Measurements from ENCODE around the gene MAP3K7. TPM values are rescaled to one million over a fixed set of nuclear protein-coding genes. Genes with fewer than 3 reads are reported as not detected.

The MAP3K7 gene
- 1 to 10 TPM; 8.4 to 10.0 TPM for polyA plus RNA-seq

DNA sequence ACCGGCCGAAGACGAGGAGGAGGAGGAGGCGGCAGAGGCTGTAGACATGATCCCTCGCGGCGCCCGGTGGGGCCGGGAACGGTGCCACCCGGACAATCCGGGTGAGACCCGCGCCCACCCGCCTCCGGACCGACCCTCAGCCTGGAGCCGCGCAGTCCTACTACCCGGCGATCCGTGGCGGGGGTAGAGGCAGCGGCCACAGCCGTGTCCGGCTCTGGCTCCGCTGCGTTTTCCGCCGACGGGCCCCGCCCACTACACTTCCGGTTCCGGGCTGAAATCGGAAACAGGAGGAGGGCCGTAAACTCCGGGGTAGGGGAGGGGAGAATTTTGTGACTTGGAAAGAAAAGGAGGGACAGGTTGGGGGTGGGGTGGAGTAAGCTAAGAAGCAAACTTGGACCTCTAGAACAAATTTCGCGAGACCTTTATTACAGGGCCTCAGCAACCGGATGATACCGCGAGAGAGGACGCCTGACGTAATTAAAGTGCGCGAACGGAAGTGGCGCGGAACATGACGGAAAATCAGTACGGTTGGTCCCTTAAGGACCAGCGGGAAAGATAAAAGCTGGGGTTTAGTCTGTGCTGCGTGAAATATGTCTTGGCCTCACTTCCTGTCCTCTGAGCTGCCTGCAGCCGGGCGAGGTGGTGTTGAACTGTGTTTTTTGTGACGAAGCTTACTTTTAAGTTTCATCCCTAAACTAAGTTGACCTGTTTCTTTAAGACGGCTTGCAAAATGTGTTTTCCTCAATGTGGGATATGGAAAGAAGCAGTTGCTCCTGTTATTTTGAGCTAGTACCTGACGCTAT, at the start of gene MAP3K7:
Gene MAP3K7 (minus strand): TSS at position 237 of the 803 bp plus-strand sequence. CDS start 189 bp downstream, at position 48.
- H3K27me3 ChIP-seq (ENCODE audit: control insufficient read depth in 1 of 2, insufficient read depth in 2 of 2, low read length in 2 of 2), result no peaks in the 10 kb centered on the region
- peak within 1 kb of the TSS; percentile 96 to 98 for H3K27ac ChIP-seq (ENCODE audit: low read depth in 2 of 2, low read length in 1 of 2)
- no peaks in the 10 kb centered on the region for H3K9me3 ChIP-seq (ENCODE audit: control insufficient read depth in 2 of 2, insufficient read depth in 1 of 2, low read depth in 1 of 2, low read length in 1 of 2)
- no peaks in the 10 kb centered on the region for H3K4me1 ChIP-seq (ENCODE audit: control insufficient read depth in 2 of 2, insufficient read depth in 2 of 2, low read length in 1 of 2)
- peak within 1 kb of the TSS; percentile 77 to 93 for H3K4me3 ChIP-seq (ENCODE audit: low read depth in 1 of 2, low read length in 2 of 2)
- 0 to 1% methylated on average over 58 of the region's 58 CpGs for WGBS, 2 donors
- no peaks in the 10 kb centered on the region for H3K36me3 ChIP-seq (ENCODE audit: control insufficient read depth in 2 of 2, insufficient read depth in 2 of 2, low read length in 1 of 2)

DNA sequence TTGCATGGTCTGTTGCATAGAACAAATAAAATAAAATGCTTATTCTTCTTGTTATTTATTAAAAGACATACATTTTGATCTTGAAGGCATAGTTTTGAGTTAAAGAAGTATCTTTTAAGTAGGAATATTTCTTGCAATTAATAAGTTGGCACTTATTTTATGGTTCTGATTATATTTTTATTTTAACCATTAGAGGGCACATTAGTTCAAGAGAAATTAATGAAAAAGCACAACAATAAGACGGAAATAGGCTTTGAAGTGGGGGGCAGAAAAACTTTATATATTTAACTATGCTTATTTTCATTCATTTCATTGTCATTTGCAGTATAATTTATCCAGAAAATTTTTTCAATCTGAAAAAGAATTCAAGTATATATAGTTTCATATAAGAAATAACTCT, 44.2 kb upstream of the MAP3K7 start:
- Histone ChIP-seq H3K27ac (ENCODE audit: low read depth in 2 of 2, low read length in 1 of 2) (no peak overlapping the region), H3K4me1 (ENCODE audit: control insufficient read depth in 2 of 2, insufficient read depth in 2 of 2, low read length in 1 of 2) (no peaks in the 10 kb centered on the region), H3K36me3 (ENCODE audit: control insufficient read depth in 2 of 2, insufficient read depth in 2 of 2, low read length in 1 of 2) (no peaks in the 10 kb centered on the region), H3K27me3 (ENCODE audit: control insufficient read depth in 1 of 2, insufficient read depth in 2 of 2, low read length in 2 of 2) (no peaks in the 10 kb centered on the region), H3K4me3 (ENCODE audit: low read depth in 1 of 2, low read length in 2 of 2) (no peak overlapping the region), H3K9me3 (ENCODE audit: control insufficient read depth in 2 of 2, insufficient read depth in 1 of 2, low read depth in 1 of 2, low read length in 1 of 2) (no peaks in the 10 kb centered on the region)
- WGBS, 2 donors, result 6 to 9% methylated on average over 1 of the region's 1 CpG

DNA sequence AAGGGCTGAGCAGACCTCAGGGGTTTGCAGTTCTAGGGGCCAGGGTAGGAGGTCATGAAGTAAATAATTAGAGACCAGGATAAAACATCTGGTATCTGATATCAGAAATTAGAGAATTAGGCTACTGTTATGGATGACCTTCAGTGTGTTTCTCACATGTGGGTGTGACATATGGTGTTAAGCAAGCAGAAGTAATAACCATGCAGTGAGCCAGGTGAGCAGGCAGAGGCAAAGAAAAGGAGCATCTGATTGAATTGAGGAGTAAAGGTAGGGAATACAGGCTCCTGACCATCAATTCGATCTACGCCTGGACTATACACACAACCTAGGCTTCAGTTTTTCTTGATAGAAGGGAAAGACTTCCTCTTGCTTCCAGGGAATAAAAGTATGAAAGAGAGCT, 34.7 kb upstream of the MAP3K7 start:
- Histone ChIP-seq H3K4me1 (ENCODE audit: control insufficient read depth in 2 of 2, insufficient read depth in 2 of 2, low read length in 1 of 2) (no peaks in the 10 kb centered on the region), H3K4me3 (ENCODE audit: low read depth in 1 of 2, low read length in 2 of 2) (no peak overlapping the region), H3K36me3 (ENCODE audit: control insufficient read depth in 2 of 2, insufficient read depth in 2 of 2, low read length in 1 of 2) (no peaks in the 10 kb centered on the region), H3K9me3 (ENCODE audit: control insufficient read depth in 2 of 2, insufficient read depth in 1 of 2, low read depth in 1 of 2, low read length in 1 of 2) (no peaks in the 10 kb centered on the region), H3K27ac (ENCODE audit: low read depth in 2 of 2, low read length in 1 of 2) (no peak overlapping the region), H3K27me3 (ENCODE audit: control insufficient read depth in 1 of 2, insufficient read depth in 2 of 2, low read length in 2 of 2) (peaks cover 0 to 3% of the 10 kb centered on the region in 2 donors)
- WGBS, 2 donors, result 93 to 96% methylated on average over 2 of the region's 2 CpGs

DNA sequence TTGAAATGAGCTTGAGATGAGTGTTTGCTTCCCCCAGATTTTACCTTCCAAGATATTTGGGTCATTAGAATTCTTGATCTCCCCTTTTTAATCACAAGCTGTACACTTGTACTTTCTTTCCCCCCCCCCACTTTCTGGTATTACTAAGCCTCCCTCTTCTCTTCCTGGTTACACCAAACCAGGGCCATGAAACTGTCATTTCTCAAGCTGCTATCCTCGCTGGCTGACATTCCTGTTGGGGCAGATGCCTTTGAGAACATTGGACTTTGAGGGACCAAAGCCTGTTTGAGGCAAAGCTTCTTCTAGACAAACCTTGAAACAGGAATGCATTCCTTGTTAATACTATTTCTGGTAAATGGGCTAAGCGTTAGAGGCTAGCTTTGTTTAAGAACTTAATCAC, 32.3 kb upstream of the MAP3K7 start:
- WGBS, 2 donors, result 39 to 41% methylated on average over 2 of the region's 2 CpGs
- H3K4me1 ChIP-seq (ENCODE audit: control insufficient read depth in 2 of 2, insufficient read depth in 2 of 2, low read length in 1 of 2), result no peaks in the 10 kb centered on the region
- no peak overlapping the region for H3K4me3 ChIP-seq (ENCODE audit: low read depth in 1 of 2, low read length in 2 of 2)
- H3K36me3 ChIP-seq (ENCODE audit: control insufficient read depth in 2 of 2, insufficient read depth in 2 of 2, low read length in 1 of 2), result no peaks in the 10 kb centered on the region
- H3K27me3 ChIP-seq (ENCODE audit: control insufficient read depth in 1 of 2, insufficient read depth in 2 of 2, low read length in 2 of 2), result peaks cover 0 to 6% of the 10 kb centered on the region in 2 donors
- no peak overlapping the region for H3K27ac ChIP-seq (ENCODE audit: low read depth in 2 of 2, low read length in 1 of 2)
- no peaks in the 10 kb centered on the region for H3K9me3 ChIP-seq (ENCODE audit: control insufficient read depth in 2 of 2, insufficient read depth in 1 of 2, low read depth in 1 of 2, low read length in 1 of 2)

DNA sequence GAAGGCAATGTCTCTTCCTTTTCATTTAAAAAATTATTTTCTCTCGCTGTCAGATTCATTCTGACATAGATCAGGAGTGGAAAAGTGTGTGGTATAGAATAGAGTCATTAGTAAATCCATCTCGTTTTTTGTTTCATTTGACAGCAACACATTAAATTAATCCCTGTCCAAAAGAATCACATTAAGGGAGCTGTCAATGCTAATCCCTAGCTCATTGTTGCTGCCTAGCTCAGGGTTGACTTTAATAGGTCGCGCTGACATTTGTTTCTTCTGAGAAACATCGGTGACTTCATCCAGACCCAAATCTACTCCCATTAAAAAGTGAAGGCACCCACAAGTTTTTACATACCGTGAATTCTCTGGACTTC, 25.4 kb upstream of the MAP3K7 start:
- Histone ChIP-seq H3K36me3 (ENCODE audit: control insufficient read depth in 2 of 2, insufficient read depth in 2 of 2, low read length in 1 of 2) (no peaks in the 10 kb centered on the region), H3K4me3 (ENCODE audit: low read depth in 1 of 2, low read length in 2 of 2) (no peak overlapping the region), H3K9me3 (ENCODE audit: control insufficient read depth in 2 of 2, insufficient read depth in 1 of 2, low read depth in 1 of 2, low read length in 1 of 2) (no peaks in the 10 kb centered on the region), H3K27ac (ENCODE audit: low read depth in 2 of 2, low read length in 1 of 2) (no peak overlapping the region), H3K4me1 (ENCODE audit: control insufficient read depth in 2 of 2, insufficient read depth in 2 of 2, low read length in 1 of 2) (peaks cover 5 to 8% of the 10 kb centered on the region in 2 donors), H3K27me3 (ENCODE audit: control insufficient read depth in 1 of 2, insufficient read depth in 2 of 2, low read length in 2 of 2) (peaks cover 6 to 8% of the 10 kb centered on the region in 2 donors)
- WGBS, 2 donors, result 46 to 47% methylated on average over 6 of the region's 6 CpGs

DNA sequence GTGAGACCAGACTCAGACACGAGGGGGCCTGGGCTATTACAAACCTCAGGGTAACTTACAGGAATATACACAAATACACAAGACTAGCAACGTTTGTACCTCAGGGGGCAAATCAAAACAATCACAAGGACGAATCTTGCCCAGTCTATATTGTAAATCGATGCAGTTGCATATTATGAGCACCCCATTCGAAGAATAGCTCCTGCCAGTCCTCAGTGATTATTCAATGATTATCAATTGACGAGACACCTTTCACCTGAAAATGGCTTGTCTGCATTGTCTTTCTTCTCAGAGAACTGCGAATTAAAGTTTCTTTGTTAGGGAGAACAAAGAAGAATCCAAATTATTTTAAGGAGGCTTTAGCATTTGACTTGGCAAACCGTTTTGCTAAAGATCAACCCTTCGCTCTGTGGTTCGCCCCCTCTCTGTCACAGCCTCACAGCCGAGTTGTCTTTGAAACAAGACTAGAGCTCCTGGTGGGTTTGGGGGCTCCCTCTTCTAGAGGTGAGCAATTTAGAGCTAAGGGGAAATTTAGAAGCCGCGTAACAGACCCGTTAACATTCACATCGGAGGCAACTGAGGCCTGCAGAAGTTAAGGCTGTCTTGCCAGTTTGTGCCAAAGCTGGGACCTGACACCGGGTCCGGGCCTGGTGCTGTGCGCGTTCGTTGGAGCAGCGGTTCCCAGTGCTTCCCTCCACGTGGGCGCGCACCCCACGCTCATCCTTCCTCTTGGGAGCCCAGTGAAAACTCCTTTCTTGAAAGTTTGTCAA, 24.9 kb upstream of the MAP3K7 start:
- 53 to 60% methylated on average over 25 of the region's 25 CpGs for WGBS, 2 donors
- H3K4me1 ChIP-seq (ENCODE audit: control insufficient read depth in 2 of 2, insufficient read depth in 2 of 2, low read length in 1 of 2), result peaks cover 5 to 8% of the 10 kb centered on the region in 2 donors
- H3K9me3 ChIP-seq (ENCODE audit: control insufficient read depth in 2 of 2, insufficient read depth in 1 of 2, low read depth in 1 of 2, low read length in 1 of 2), result no peaks in the 10 kb centered on the region
- peaks cover 6 to 8% of the 10 kb centered on the region in 2 donors for H3K27me3 ChIP-seq (ENCODE audit: control insufficient read depth in 1 of 2, insufficient read depth in 2 of 2, low read length in 2 of 2)
- no peak overlapping the region for H3K27ac ChIP-seq (ENCODE audit: low read depth in 2 of 2, low read length in 1 of 2)
- no peaks in the 10 kb centered on the region for H3K36me3 ChIP-seq (ENCODE audit: control insufficient read depth in 2 of 2, insufficient read depth in 2 of 2, low read length in 1 of 2)
- peak overlapping the region; percentile 46 to 61 for H3K4me3 ChIP-seq (ENCODE audit: low read depth in 1 of 2, low read length in 2 of 2)

DNA sequence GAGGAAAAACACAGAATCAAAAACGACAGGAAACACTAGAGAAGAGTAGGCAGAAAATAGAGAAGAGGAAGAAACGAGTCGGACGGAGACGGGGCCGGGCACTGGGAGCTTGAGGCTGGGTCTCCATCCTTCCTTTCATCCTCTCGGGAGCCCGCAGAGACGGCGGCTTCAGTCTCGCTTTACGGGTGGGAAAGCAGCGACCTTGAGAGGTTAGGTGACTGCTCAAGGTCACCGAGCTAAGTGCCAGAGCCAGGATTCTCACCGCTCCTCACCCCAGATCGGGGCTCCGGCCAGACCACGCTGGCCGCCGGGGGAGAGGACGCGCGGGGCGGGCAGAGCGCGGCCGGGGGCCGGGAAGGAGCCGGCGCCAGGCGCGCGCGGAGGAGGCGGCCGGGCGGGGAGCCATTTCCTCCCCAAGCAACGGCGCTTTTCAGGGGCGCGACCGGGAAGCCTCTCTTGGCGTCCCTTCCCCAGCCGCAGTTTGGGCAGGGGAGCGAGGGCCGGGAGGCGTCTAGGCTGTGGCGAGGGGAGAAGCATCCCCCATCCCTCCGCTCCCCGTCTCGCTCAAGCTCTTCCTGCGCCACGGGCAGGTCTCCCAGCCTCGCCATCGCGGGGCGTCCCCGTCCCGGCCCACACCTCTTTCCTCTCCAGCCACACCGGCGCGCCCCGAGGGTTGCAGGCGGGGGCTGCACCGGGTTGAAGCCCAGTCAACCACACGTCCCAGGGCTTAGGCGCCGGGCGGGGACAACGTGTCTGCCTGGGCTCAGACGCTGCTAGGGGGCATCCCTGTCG, 24.1 kb upstream of the MAP3K7 start:
- WGBS, 2 donors, result 1% methylated on average over 68 to 72 of the region's 72 CpGs
- H3K36me3 ChIP-seq (ENCODE audit: control insufficient read depth in 2 of 2, insufficient read depth in 2 of 2, low read length in 1 of 2), result no peaks in the 10 kb centered on the region
- H3K27ac ChIP-seq (ENCODE audit: low read depth in 2 of 2, low read length in 1 of 2), result peak overlapping the region in 1 of 2 donors; percentile 42
- peak overlapping the region; percentile 46 to 61 for H3K4me3 ChIP-seq (ENCODE audit: low read depth in 1 of 2, low read length in 2 of 2)
- no peaks in the 10 kb centered on the region for H3K9me3 ChIP-seq (ENCODE audit: control insufficient read depth in 2 of 2, insufficient read depth in 1 of 2, low read depth in 1 of 2, low read length in 1 of 2)
- H3K27me3 ChIP-seq (ENCODE audit: control insufficient read depth in 1 of 2, insufficient read depth in 2 of 2, low read length in 2 of 2), result peaks cover 6 to 8% of the 10 kb centered on the region in 2 donors
- H3K4me1 ChIP-seq (ENCODE audit: control insufficient read depth in 2 of 2, insufficient read depth in 2 of 2, low read length in 1 of 2), result peaks cover 5 to 8% of the 10 kb centered on the region in 2 donors

DNA sequence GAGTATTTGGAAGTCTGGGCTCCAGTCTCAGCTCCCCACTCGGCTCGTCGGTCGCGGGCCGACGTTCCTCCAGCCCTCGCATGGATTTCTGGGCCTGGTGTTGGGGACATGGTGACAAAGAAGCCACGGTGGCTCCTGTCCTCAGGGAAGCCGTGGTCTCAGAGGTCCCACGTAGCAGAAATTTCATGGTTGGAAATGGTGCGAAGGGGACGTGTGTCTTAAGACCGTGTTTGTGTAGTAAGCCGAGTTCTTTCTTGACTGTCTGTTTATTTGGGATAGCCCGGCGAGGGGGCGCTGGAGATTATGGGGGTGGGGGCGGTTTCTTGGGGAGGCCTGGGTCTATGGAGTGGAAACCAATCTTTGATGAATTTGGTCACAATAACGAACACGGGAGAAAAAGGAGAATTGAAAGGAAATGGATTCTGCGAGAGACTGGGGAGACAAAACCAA, 23.5 kb upstream of the MAP3K7 start:
- H3K36me3 ChIP-seq (ENCODE audit: control insufficient read depth in 2 of 2, insufficient read depth in 2 of 2, low read length in 1 of 2), result no peaks in the 10 kb centered on the region
- WGBS, 2 donors, result 7 to 8% methylated on average over 22 of the region's 22 CpGs
- H3K4me1 ChIP-seq (ENCODE audit: control insufficient read depth in 2 of 2, insufficient read depth in 2 of 2, low read length in 1 of 2), result peaks cover 5 to 8% of the 10 kb centered on the region in 2 donors
- no peaks in the 10 kb centered on the region for H3K9me3 ChIP-seq (ENCODE audit: control insufficient read depth in 2 of 2, insufficient read depth in 1 of 2, low read depth in 1 of 2, low read length in 1 of 2)
- peak overlapping the region; percentile 46 to 61 for H3K4me3 ChIP-seq (ENCODE audit: low read depth in 1 of 2, low read length in 2 of 2)
- H3K27ac ChIP-seq (ENCODE audit: low read depth in 2 of 2, low read length in 1 of 2), result no peak overlapping the region
- H3K27me3 ChIP-seq (ENCODE audit: control insufficient read depth in 1 of 2, insufficient read depth in 2 of 2, low read length in 2 of 2), result peaks cover 6 to 8% of the 10 kb centered on the region in 2 donors

DNA sequence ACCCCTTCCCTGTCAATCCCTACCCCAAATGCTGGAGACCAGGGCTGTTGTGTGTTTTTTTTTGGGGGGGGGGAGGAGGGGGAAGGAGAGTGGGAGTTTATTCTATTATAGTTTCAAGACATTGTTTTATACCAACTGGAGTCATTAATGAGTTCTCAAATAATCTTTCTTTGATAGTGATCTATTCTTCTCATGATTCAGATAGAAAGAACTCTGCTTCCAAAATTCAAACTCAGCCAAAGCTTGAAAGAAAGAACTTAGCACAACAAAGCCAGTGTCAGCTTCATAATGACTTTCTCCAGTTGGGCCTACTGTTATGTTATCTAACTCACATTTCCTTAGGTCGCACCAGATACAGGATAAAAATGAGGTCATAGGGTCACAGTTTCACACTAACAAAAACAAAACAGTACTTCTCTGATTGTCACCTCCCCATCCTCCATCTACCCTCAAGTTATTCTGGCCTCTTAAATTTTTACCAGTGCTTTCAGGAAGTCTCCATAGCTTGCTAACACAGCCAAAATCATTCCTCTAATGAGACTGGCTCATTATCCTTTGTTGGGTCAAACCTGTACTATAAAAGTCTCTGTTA, 19.0 kb upstream of the MAP3K7 start:
- Histone ChIP-seq H3K27me3 (ENCODE audit: control insufficient read depth in 1 of 2, insufficient read depth in 2 of 2, low read length in 2 of 2) (no peaks in the 10 kb centered on the region), H3K27ac (ENCODE audit: low read depth in 2 of 2, low read length in 1 of 2) (no peak overlapping the region), H3K9me3 (ENCODE audit: control insufficient read depth in 2 of 2, insufficient read depth in 1 of 2, low read depth in 1 of 2, low read length in 1 of 2) (no peaks in the 10 kb centered on the region), H3K4me1 (ENCODE audit: control insufficient read depth in 2 of 2, insufficient read depth in 2 of 2, low read length in 1 of 2) (peaks cover 0 to 2% of the 10 kb centered on the region in 2 donors), H3K4me3 (ENCODE audit: low read depth in 1 of 2, low read length in 2 of 2) (no peak overlapping the region), H3K36me3 (ENCODE audit: control insufficient read depth in 2 of 2, insufficient read depth in 2 of 2, low read length in 1 of 2) (no peaks in the 10 kb centered on the region)
- WGBS, 2 donors, result 48 to 67% methylated on average over 1 of the region's 1 CpG

Data from esophagus (tissue), 2 donors.